Heart left ventricle (tissue), 16 donors: ENCODE data around the gene PLEKHM3. TPM values are rescaled to one million over a fixed set of nuclear protein-coding genes. Genes with fewer than 3 reads are reported as not detected.

Experiments
- ATAC-seq, 4 donors: fragments of 200-7000 bp; cut with Tn5 transposase; one replicate each; pipeline ENCODE4 v1.9.1; 2020 to 2022; ENCODE audit warnings: moderate library complexity in 4 of 4, mild to moderate bottlenecking in 3 of 4, moderate number of reproducible peaks in 1 of 4
- DNase-seq, 5 donors: peaks; one replicate each; pipeline ENCODE4 v3.0.0-alpha.2; 2020
- H3K27ac ChIP-seq, 12 donors: fragments of 200-600 bp; sonication (generic) in 4 of 12; one replicate each; pipeline versions ENCODE4 v1.5.0 to v1.8.0; 2016 to 2022; ENCODE audit warnings: mild to moderate bottlenecking in 2 of 12
- H3K27me3 ChIP-seq, 9 donors: fragments of 200-600 bp; sonication (generic) in 2 of 9; one replicate each; pipeline versions ENCODE4 v1.5.1 to v1.8.0; 2016 to 2022; ENCODE audit warnings: mild to moderate bottlenecking in 3 of 9
- H3K36me3 ChIP-seq, 9 donors: fragments of 200-600 bp; sonication (generic) in 2 of 9; one replicate each; pipeline versions ENCODE4 v1.5.0 to v1.8.0; 2018 to 2022; ENCODE audit warnings: mild to moderate bottlenecking in 2 of 9
- H3K4me1 ChIP-seq, 12 donors: fragments of 200-600 bp; sonication (generic) in 4 of 12; one replicate each; pipeline versions ENCODE4 v1.5.0 to v1.8.0; 2016 to 2022; ENCODE audit warnings: mild to moderate bottlenecking in 3 of 12
- H3K4me3 ChIP-seq, 12 donors: fragments of 200-600 bp; sonication (generic) in 4 of 12; one replicate each; pipeline versions ENCODE4 v1.5.0 to v1.8.0; 2017 to 2022; ENCODE audit warnings: mild to moderate bottlenecking in 9 of 12, moderate library complexity in 4 of 12
- H3K9me3 ChIP-seq, 12 donors: fragments of 200-600 bp; sonication (generic) in 4 of 12; one replicate each; pipeline versions ENCODE4 v1.5.0 to v1.8.0; 2016 to 2022; ENCODE audit warnings: mild to moderate bottlenecking in 1 of 12
- CTCF ChIP-seq, 12 donors: fragments of 200-600 bp; sonication (generic) in 4 of 12; IDR thresholded peaks; one replicate each; pipeline versions ENCODE4 v1.5.0 to v1.8.0; 2018 to 2022; ENCODE audit warnings: antibody characterized with exemption in 12 of 12, mild to moderate bottlenecking in 5 of 12
- POLR2A ChIP-seq, 2 donors: fragments of 450-650 bp; IDR thresholded peaks; one replicate each; pipeline ENCODE4 v1.6.1; 2017; ENCODE audit warnings: antibody characterized with exemption in 2 of 2, mild to moderate bottlenecking in 2 of 2, moderate library complexity in 2 of 2
- WGBS, 4 donors: extraction: QIAGEN DNeasy Blood & Tissue Kit in 2 of 4; methylation state at CpG; one replicate each; pipeline versions ENCODE4 v1.1.5 to v1.1.7; 2013 to 2018; 5-methylcytosine and 5-hydroxymethylcytosine counted together
- intact Hi-C, 10 donors: fragments of 100-400 bp; cut with DNase I; formaldehyde crosslinking; loops; one replicate each; pipeline versions ENCODE4 v1.11.1 to v1.14.2; 2022
- polyA plus RNA-seq, 2 donors: library from polyadenylated mRNA; stranded (reverse); fragments of 200-250 nt; gene quantifications; one replicate each; pipeline ENCODE4 v1.2.3, GENCODE V29; 2013
- total RNA-seq, 9 donors: library from RNA; depleted of rRNA in 2 of 9; stranded (reverse); fragments of >200 nt in 2 of 9; fragmentation: NEBNext Ultra II Directional in 3 of 9; extraction: Animal tissue kit (Norgen Biotek cat#: 25700) in 3 of 9; gene quantifications; one replicate each; pipeline versions ENCODE4 v1.1.0 to v1.2.4, GENCODE V29; 2016 to 2023
- donor health status: ischemic (EF 13 %, LVEDD 7.1; RV severe dilation, severe dysfunction).
- donor health status: healthy with polysubstance abuse.
- donor health status: DM: no; HTN: yes; CAD: no.
- donor health status: DM: no; HTN: no; CAD: no.
- donor health status: ischemic (EF 25% LVEDD 6.9; RV normal size, moderate dysfunction).
- donor health status: ischemic (EF 25% LVEDD 5.7; RV mildly dilated, moderate dysfunction).
- donor health status: healthy.
- donor health status: DM: yes; HTN: yes; CAD: no.
- donor health status: ischemic (EF 35%, LVEDD 5.7; RV mildly dilated, moderate dysfunction).
- donor health status: nonischemic (EF 11% LVEDD 7.7; RV severe dilation, severe dysfunction).
- donor health status: DM: yes; HTN: yes; CAD: no.
- donor health status: PGD.
- donor health status: ischemic (EF 29% LVEDD 5.4; RV normal size, mild dysfunction).
- donor health status: nonischemic (EF 23%, LVEDD 6.1; RV moderate dilation, normal function).

The PLEKHM3 gene
- total and polyA plus RNA-seq, 11 donors = 5.2 to 28.3 (median 17.0) TPM

- Histone ChIP-seq H3K27me3 (no peaks in the 10 kb centered on the region), H3K4me1 (peaks cover 0 to 6% (median 0%) of the 10 kb centered on the region in 12 donors), H3K4me3 (no peak overlapping the region), H3K36me3 (no peaks in the 10 kb centered on the region), H3K27ac (no peak overlapping the region), H3K9me3 (no peaks in the 10 kb centered on the region)
- no peak for TF ChIP-seq POLR2A (IDR thresholded peaks at IDR 0.05)
- TF ChIP-seq CTCF (IDR thresholded peaks at IDR 0.05) = no peak
- no peak for DNase-seq
- WGBS, 4 donors = 58 to 73% (median 65%) methylated on average over 2 of the region's 2 CpGs
- intact Hi-C loops = no loop called here
- ATAC-seq = no peak
Measured at GRCh38 chr2:208062961-208063360, 37.6 kb upstream of the PLEKHM3 start.

- DNase-seq (no peak), ATAC-seq (no peak)
- H3K27me3 ChIP-seq = no peaks in the 10 kb centered on the region
- no peaks in the 10 kb centered on the region for H3K36me3 ChIP-seq
- TF ChIP-seq POLR2A (IDR thresholded peaks at IDR 0.05) (no peak), CTCF (IDR thresholded peaks at IDR 0.05) (peak in 6 of 12 donors; percentile 9 to 38 (median 26))
- intact Hi-C loops = no loop called here
- H3K27ac ChIP-seq = no peak overlapping the region
- WGBS, 4 donors = 56 to 62% (median 59%) methylated on average over 4 of the region's 4 CpGs
- H3K4me3 ChIP-seq = no peak overlapping the region
- no peaks in the 10 kb centered on the region for H3K9me3 ChIP-seq
- peaks cover 0 to 6% (median 0%) of the 10 kb centered on the region in 12 donors for H3K4me1 ChIP-seq
Measured at GRCh38 chr2:208062113-208062512, 36.8 kb upstream of the PLEKHM3 start.

- Histone ChIP-seq H3K9me3 (no peaks in the 10 kb centered on the region), H3K4me3 (no peak overlapping the region), H3K4me1 (no peaks in the 10 kb centered on the region), H3K36me3 (no peaks in the 10 kb centered on the region), H3K27ac (no peak overlapping the region), H3K27me3 (no peaks in the 10 kb centered on the region)
- WGBS, 4 donors = 92 to 98% (median 96%) methylated on average over 1 of the region's 1 CpG
- intact Hi-C loops = loop anchor here in 1 of 10 donors (10.0 kb wide), 1 partner anchor 1372 kb away; no protein-coding TSS in a partner anchor
- DNase-seq (no peak), ATAC-seq (no peak)
- TF ChIP-seq POLR2A (IDR thresholded peaks at IDR 0.05) = no peak
- TF ChIP-seq CTCF (IDR thresholded peaks at IDR 0.05) = no peak
Measured at GRCh38 chr2:208057108-208057507, 31.8 kb upstream of the PLEKHM3 start.

- no peaks in the 10 kb centered on the region for H3K36me3 ChIP-seq
- no peak for ATAC-seq
- WGBS, 4 donors = 69 to 81% (median 71%) methylated on average over 2 of the region's 2 CpGs
- no peak for TF ChIP-seq CTCF (IDR thresholded peaks at IDR 0.05)
- no peak for TF ChIP-seq POLR2A (IDR thresholded peaks at IDR 0.05)
- no peak overlapping the region for H3K4me3 ChIP-seq
- H3K4me1 ChIP-seq = no peaks in the 10 kb centered on the region
- intact Hi-C loops = no loop called here
- no peaks in the 10 kb centered on the region for H3K9me3 ChIP-seq
- no peak for DNase-seq
- no peak overlapping the region for H3K27ac ChIP-seq
- no peaks in the 10 kb centered on the region for H3K27me3 ChIP-seq
Measured at GRCh38 chr2:208049441-208049840, 24.1 kb upstream of the PLEKHM3 start.
